DOHH2 (cell line): ENCODE data around the gene CDC123.

ENCODE experiments used
- H3F3A ChIP-seq: fragments of 200-600 bp; sonication (generic), shearing (Covaris generic); 2 replicates; pipeline ENCODE4 v1.6.0; 2016; ENCODE audit warnings: antibody characterized with exemption, mild to moderate bottlenecking; ENCODE audit not compliant: control insufficient read depth, insufficient read depth
- H3K27ac ChIP-seq: fragments of 200-600 bp; sonication (generic); 2 replicates; pipeline ENCODE4 v1.5.1; 2014; ENCODE audit warnings: low read depth, mild to moderate bottlenecking, low read length, moderate library complexity
- H3K27me3 ChIP-seq: fragments of 200-600 bp; sonication (generic); 2 replicates; pipeline ENCODE4 v1.6.1; 2014; ENCODE audit warnings: mild to moderate bottlenecking, low read length, mixed read lengths; ENCODE audit not compliant: control insufficient read depth
- H3K36me3 ChIP-seq: fragments of 200-600 bp; sonication (generic); 2 replicates; pipeline ENCODE4 v1.6.1; 2014; ENCODE audit warnings: mild to moderate bottlenecking, low read length, moderate library complexity, mixed read lengths; ENCODE audit not compliant: control insufficient read depth
- H3K4me1 ChIP-seq: fragments of 200-600 bp; sonication (generic); 2 replicates; pipeline ENCODE4 v1.6.1; 2014; ENCODE audit warnings: mild to moderate bottlenecking, low read length, mixed read lengths; ENCODE audit not compliant: control insufficient read depth
- H3K4me2 ChIP-seq: fragments of 200-600 bp; sonication (generic); 2 replicates; pipeline ENCODE4 v1.6.0; 2014; ENCODE audit warnings: mild to moderate bottlenecking, low read length, moderate library complexity
- H3K4me3 ChIP-seq: fragments of 200-600 bp; sonication (generic); 2 replicates; pipeline ENCODE4 v1.5.1; 2014; ENCODE audit warnings: mild to moderate bottlenecking, low read length, mixed read lengths
- H3K79me2 ChIP-seq: fragments of 200-600 bp; sonication (generic); 2 replicates; pipeline ENCODE4 v1.6.1; 2014; ENCODE audit warnings: mild to moderate bottlenecking, low read length, mixed read lengths; ENCODE audit not compliant: control insufficient read depth
- H3K9me2 ChIP-seq: fragments of 200-600 bp; sonication (generic); replicated peaks from 2 replicates; pipeline ENCODE4 v1.6.1; 2014; ENCODE audit warnings: mild to moderate bottlenecking, low read length, mixed read lengths; ENCODE audit not compliant: control insufficient read depth
- H3K9me3 ChIP-seq: fragments of 200-600 bp; sonication (generic); 2 replicates; pipeline ENCODE4 v1.6.1; 2014; ENCODE audit warnings: antibody characterized with exemption, low read length, mixed read lengths; ENCODE audit not compliant: control insufficient read depth, insufficient read depth
- H4K20me1 ChIP-seq: fragments of 200-600 bp; sonication (generic); 2 replicates; pipeline ENCODE4 v1.6.0; 2014; ENCODE audit warnings: low read depth, mild to moderate bottlenecking, antibody characterized with exemption, low read length, moderate library complexity; ENCODE audit not compliant: control insufficient read depth, insufficient read depth
- EZH2phosphoT487 ChIP-seq: fragments of 200-600 bp; sonication (generic); IDR thresholded peaks from 2 replicates; pipeline ENCODE4 v1.6.1; 2017; ENCODE audit warnings: borderline replicate concordance, mild to moderate bottlenecking, antibody characterized with exemption, low read length, moderate library complexity, mixed read lengths
- TF ChIP-seq, protein P1 (sequence below): fragments of 200-600 bp; sonication (generic); IDR thresholded peaks from one replicate; pipeline ENCODE4 v1.5.1; 2014; ENCODE audit warnings: antibody characterized with exemption, mild to moderate bottlenecking, low read depth, low read length; ENCODE audit not compliant: poor library complexity, severe bottlenecking

Gene CDC123

DNA sequence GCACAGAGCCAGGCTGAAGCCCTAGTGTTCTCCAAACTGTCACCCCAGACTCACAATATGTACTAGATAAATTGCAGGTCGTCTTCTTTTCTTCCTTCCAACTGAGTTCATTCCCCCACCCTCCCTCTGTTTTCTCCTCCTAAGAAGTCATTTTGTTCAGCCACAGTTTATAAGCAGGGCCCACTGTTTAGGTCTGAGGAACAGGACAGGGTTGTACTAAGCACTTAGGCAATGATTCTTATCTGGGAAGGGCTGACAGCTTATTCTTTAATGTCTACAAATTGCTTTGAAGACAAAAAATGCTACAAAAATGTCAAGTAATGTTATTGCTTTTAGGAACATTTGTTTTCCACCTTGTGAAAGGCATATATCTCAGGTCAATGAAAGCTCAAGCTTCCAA lies 59.1 kb downstream of the CDC123 start:
- Histone ChIP-seq H3K4me1 (no peaks in the 10 kb centered on the region), H3K27me3 (no peaks in the 10 kb centered on the region), H3K79me2 (no peaks in the 10 kb centered on the region), H3K9me3 (no peaks in the 10 kb centered on the region), H3K4me3 (no peak overlapping the region), H4K20me1 (no peaks in the 10 kb centered on the region), H3F3A (0 out of 2 replicates have a peak, but pooled peaks cover 6% of the 10 kb centered on the region), H3K27ac (no peak overlapping the region), H3K4me2 (no peak overlapping the region), H3K9me2 (no peaks in the 10 kb centered on the region), H3K36me3 (peaks cover 10% of the 10 kb centered on the region)
- TF ChIP-seq EZH2phosphoT487, result no peak
- TF ChIP-seq, protein P1, sequence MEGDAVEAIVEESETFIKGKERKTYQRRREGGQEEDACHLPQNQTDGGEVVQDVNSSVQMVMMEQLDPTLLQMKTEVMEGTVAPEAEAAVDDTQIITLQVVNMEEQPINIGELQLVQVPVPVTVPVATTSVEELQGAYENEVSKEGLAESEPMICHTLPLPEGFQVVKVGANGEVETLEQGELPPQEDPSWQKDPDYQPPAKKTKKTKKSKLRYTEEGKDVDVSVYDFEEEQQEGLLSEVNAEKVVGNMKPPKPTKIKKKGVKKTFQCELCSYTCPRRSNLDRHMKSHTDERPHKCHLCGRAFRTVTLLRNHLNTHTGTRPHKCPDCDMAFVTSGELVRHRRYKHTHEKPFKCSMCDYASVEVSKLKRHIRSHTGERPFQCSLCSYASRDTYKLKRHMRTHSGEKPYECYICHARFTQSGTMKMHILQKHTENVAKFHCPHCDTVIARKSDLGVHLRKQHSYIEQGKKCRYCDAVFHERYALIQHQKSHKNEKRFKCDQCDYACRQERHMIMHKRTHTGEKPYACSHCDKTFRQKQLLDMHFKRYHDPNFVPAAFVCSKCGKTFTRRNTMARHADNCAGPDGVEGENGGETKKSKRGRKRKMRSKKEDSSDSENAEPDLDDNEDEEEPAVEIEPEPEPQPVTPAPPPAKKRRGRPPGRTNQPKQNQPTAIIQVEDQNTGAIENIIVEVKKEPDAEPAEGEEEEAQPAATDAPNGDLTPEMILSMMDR, result no peak

DNA sequence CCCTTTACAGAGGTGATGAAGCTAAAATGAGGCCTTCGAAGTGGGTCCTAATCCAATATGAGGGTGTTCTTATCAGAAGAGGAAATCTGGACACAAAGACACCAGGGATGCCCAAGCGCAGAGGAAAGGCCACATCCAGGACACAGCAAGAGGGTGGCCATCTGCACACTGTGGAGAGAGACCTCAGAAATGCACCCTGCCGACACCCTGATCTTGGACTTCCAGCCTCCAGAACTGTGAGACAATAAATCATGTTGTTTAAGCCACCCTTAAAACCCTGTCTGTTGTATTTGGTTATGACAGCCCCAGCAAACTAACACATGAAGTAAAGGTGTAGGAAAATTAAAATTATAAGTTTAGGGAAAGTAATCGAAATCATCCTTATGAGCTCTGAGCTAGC lies 64.0 kb downstream of the CDC123 start:
- no peaks in the 10 kb centered on the region for H3K9me3 ChIP-seq
- no peaks in the 10 kb centered on the region for H4K20me1 ChIP-seq
- no peaks in the 10 kb centered on the region for H3K79me2 ChIP-seq
- H3K36me3 ChIP-seq, result no peaks in the 10 kb centered on the region
- TF ChIP-seq, protein P1, result no peak
- TF ChIP-seq EZH2phosphoT487, result no peak
- H3K4me3 ChIP-seq, result no peak overlapping the region
- H3F3A ChIP-seq, result no peaks in the 10 kb centered on the region; the same call in 1 of the 2 replicates
- peaks cover 18% of the 10 kb centered on the region for H3K4me1 ChIP-seq
- H3K27me3 ChIP-seq, result no peaks in the 10 kb centered on the region
- H3K9me2 ChIP-seq, result no peaks in the 10 kb centered on the region
- H3K4me2 ChIP-seq, result no peak overlapping the region
- H3K27ac ChIP-seq, result no peak overlapping the region

DNA sequence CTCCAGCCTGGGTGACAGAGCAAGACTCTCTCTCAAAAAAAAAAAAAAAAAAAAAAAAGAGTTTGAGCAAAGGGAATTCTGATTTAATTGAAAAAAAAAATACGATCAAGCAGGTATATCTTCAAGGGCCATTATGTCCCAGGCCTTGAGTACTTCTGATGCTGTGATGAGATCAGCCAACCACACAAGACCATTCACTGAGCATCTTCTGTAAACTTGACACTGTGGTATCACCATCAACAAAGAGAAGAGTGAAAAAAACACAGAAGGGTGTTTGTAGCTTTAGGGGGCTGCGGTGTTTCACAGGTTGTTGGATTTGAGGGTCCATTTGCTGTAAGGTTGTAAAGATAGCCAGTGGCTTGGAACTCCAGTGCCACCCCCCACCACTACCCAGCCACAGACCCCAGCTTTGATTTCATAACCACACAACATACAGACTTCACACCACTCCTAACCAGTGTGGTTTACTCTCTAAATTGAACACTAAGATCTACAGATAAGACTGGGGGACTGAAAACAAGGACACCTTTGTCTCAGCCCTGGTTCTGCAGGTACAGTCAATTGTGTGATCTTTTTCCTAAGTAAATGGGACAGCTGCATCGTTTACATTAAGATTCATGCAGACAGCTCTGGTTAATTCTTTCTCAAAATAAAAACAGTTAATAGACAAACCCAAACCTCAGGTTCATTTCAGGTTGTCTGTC lies 66.4 kb downstream of the CDC123 start:
- no peak overlapping the region for H3K4me2 ChIP-seq
- TF ChIP-seq, protein P1, result no peak
- TF ChIP-seq EZH2phosphoT487, result no peak
- H3K9me3 ChIP-seq, result no peaks in the 10 kb centered on the region
- H4K20me1 ChIP-seq, result no peaks in the 10 kb centered on the region
- no peaks in the 10 kb centered on the region; the same call in 1 of the 2 replicates for H3F3A ChIP-seq
- H3K79me2 ChIP-seq, result no peaks in the 10 kb centered on the region
- no peak overlapping the region for H3K4me3 ChIP-seq
- H3K4me1 ChIP-seq, result peaks cover 25% of the 10 kb centered on the region
- H3K27ac ChIP-seq, result no peak overlapping the region
- H3K27me3 ChIP-seq, result 0 out of 2 replicates have a peak, but pooled peaks cover 3% of the 10 kb centered on the region
- H3K36me3 ChIP-seq, result no peaks in the 10 kb centered on the region
- no peaks in the 10 kb centered on the region for H3K9me2 ChIP-seq
